ENCODE results near the gene PRKN. TPM values are rescaled to one million over a fixed set of nuclear protein-coding genes. Genes with fewer than 3 reads are reported as not detected.

The PRKN gene
- total RNA-seq, 1 donor from 2014 or later = 7.0 TPM

DNA sequence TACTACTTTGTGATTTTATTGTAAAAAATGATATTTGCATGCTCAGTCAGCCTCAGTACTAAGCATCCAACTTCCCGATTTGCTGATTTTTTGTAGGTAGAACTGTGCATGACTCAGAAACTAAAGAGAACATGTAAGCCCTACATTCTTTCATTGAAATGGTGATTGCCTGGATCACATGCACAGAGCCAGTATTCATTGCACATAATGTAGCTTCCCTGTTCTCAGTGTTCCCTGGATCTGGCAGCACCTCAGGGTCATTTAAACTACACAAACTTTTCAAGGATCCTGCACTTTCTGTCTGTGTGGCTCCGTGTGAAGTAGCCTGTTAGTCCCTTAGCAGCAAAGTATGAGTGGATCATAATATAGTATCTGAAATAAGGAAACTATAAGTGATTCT lies 1030.8 kb downstream of the PRKN start:
- H3K36me3 Mint-ChIP-seq (ENCODE audit: unreplicated experiment) = no peaks in the 10 kb centered on the region
- no peaks in the 10 kb centered on the region for H3K9me3 Mint-ChIP-seq (ENCODE audit: unreplicated experiment)
- H3K4me3 Mint-ChIP-seq (ENCODE audit: unreplicated experiment) = no peak overlapping the region
- H3K27me3 Mint-ChIP-seq (ENCODE audit: unreplicated experiment) = no peaks in the 10 kb centered on the region
- H3K27ac Mint-ChIP-seq (ENCODE audit: unreplicated experiment) = no peak overlapping the region
- TF ChIP-seq, protein P1, sequence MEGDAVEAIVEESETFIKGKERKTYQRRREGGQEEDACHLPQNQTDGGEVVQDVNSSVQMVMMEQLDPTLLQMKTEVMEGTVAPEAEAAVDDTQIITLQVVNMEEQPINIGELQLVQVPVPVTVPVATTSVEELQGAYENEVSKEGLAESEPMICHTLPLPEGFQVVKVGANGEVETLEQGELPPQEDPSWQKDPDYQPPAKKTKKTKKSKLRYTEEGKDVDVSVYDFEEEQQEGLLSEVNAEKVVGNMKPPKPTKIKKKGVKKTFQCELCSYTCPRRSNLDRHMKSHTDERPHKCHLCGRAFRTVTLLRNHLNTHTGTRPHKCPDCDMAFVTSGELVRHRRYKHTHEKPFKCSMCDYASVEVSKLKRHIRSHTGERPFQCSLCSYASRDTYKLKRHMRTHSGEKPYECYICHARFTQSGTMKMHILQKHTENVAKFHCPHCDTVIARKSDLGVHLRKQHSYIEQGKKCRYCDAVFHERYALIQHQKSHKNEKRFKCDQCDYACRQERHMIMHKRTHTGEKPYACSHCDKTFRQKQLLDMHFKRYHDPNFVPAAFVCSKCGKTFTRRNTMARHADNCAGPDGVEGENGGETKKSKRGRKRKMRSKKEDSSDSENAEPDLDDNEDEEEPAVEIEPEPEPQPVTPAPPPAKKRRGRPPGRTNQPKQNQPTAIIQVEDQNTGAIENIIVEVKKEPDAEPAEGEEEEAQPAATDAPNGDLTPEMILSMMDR (IDR thresholded peaks at IDR 0.05; ENCODE audit: partially characterized antibody, unreplicated experiment) = no peak
- no peak for DNase-seq
- H3K4me1 Mint-ChIP-seq (ENCODE audit: low read depth, unreplicated experiment) = no peaks in the 10 kb centered on the region

DNA sequence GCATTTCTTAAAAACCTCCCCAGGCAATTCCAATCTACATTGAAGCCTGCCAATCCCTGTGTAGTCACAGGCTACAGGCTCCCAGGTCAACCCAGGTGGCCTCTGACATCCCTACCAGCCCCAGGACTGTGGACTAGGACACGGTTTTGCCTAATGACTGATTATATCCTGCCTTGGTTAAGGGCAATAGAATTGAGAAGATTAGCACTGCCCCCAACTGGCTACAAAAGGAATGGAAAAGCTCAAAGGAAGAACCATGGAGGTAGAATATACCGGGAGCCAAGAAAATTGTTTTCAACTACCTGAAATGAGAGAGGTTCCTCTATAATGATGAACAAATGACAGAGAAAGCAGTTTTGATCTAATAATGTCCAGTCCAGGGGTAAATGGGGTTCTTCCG lies 1032.6 kb downstream of the PRKN start:
- Mint-ChIP-seq H3K9me3 (ENCODE audit: unreplicated experiment) (no peaks in the 10 kb centered on the region), H3K4me3 (ENCODE audit: unreplicated experiment) (no peak overlapping the region), H3K4me1 (ENCODE audit: low read depth, unreplicated experiment) (no peaks in the 10 kb centered on the region), H3K36me3 (ENCODE audit: unreplicated experiment) (no peaks in the 10 kb centered on the region), H3K27me3 (ENCODE audit: unreplicated experiment) (no peaks in the 10 kb centered on the region), H3K27ac (ENCODE audit: unreplicated experiment) (no peak overlapping the region)
- TF ChIP-seq, protein P1 (IDR thresholded peaks at IDR 0.05; ENCODE audit: partially characterized antibody, unreplicated experiment) = peak; percentile 22
- DNase-seq = no peak

DNA sequence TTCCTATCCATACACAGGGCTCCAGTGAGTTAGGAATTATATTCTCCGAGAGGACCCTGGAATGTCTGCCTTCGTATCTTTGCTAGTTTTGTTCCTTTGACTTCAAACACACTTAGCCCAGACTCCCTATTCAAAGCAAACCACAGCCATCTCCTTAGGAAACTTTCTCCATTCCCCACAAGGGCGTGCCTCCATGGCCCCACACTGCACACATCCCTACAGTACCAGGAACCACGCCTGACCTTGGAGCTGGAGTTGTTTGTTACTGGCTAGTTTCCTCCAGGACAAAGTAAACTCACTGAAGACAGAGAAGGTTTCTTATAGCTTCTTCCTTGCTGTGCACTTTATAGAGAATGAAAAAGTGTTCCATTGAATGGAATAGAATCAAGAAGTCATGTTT lies 1040.9 kb downstream of the PRKN start:
- H3K36me3 Mint-ChIP-seq (ENCODE audit: unreplicated experiment) = no peaks in the 10 kb centered on the region
- no peak overlapping the region for H3K27ac Mint-ChIP-seq (ENCODE audit: unreplicated experiment)
- H3K27me3 Mint-ChIP-seq (ENCODE audit: unreplicated experiment) = no peaks in the 10 kb centered on the region
- H3K9me3 Mint-ChIP-seq (ENCODE audit: unreplicated experiment) = no peaks in the 10 kb centered on the region
- TF ChIP-seq, protein P1 (IDR thresholded peaks at IDR 0.05; ENCODE audit: partially characterized antibody, unreplicated experiment) = no peak
- no peak overlapping the region for H3K4me3 Mint-ChIP-seq (ENCODE audit: unreplicated experiment)
- H3K4me1 Mint-ChIP-seq (ENCODE audit: low read depth, unreplicated experiment) = no peaks in the 10 kb centered on the region
- DNase-seq = no peak

DNA sequence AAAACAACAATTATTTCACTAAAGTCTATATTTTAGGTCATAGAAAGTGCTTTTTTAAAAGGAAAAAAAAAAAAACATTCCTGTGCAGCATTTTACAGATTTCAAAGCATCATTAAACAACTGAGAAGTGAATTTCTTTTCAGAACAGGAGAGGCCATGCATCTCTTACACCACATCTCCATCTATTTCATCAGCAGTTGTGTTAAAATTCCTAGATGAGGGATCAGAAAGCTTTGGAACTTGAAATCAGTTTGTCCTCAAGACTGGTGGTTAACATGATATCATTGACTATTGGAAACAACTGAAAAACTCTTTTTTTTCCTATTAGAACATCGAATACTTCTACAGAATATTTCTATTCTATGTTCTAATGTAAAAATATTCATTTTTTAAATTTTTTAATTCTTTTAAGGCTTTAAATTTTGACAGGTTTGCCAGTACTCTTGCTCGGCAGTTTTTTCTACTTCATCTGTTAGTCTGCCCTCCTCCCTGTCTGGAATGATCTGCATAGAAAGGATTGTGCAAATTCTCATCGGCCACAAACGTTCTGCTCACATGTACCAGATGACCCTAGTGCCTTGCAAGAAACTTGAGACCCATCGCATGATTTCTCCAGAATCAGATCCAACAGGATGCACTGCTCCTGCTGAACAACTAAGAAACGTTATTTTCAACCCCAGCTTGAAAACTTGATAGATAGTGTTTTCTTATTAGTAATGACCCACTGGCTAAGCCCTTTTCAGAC lies 1042.7 kb downstream of the PRKN start:
- no peaks in the 10 kb centered on the region for H3K36me3 Mint-ChIP-seq (ENCODE audit: unreplicated experiment)
- no peaks in the 10 kb centered on the region for H3K27me3 Mint-ChIP-seq (ENCODE audit: unreplicated experiment)
- no peak for DNase-seq
- H3K27ac Mint-ChIP-seq (ENCODE audit: unreplicated experiment) = no peak overlapping the region
- H3K9me3 Mint-ChIP-seq (ENCODE audit: unreplicated experiment) = no peaks in the 10 kb centered on the region
- TF ChIP-seq, protein P1 (IDR thresholded peaks at IDR 0.05; ENCODE audit: partially characterized antibody, unreplicated experiment) = no peak
- H3K4me3 Mint-ChIP-seq (ENCODE audit: unreplicated experiment) = no peak overlapping the region
- H3K4me1 Mint-ChIP-seq (ENCODE audit: low read depth, unreplicated experiment) = no peaks in the 10 kb centered on the region

DNA sequence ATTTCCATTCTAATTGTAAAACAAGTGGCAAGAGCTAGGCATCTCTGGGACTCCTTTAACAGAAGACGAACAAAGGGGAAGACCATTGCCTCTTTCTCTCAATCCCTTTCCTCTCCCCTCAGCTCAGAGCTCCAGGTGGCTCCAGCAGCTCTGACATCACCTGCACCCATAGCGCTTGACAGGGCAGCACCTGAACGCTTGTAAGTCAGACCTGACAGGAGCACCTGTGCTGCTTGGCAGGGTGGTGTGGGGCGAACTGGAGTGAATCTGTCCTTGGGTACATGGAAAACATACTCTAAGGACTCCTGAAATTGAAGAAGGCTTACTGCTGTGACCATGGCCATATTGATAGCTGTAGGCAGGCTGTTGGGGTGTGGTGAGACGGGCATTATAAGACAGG lies 1044.2 kb downstream of the PRKN start:
- Mint-ChIP-seq H3K27me3 (ENCODE audit: unreplicated experiment) (no peaks in the 10 kb centered on the region), H3K4me1 (ENCODE audit: low read depth, unreplicated experiment) (no peaks in the 10 kb centered on the region), H3K27ac (ENCODE audit: unreplicated experiment) (no peak overlapping the region), H3K9me3 (ENCODE audit: unreplicated experiment) (no peaks in the 10 kb centered on the region), H3K4me3 (ENCODE audit: unreplicated experiment) (no peak overlapping the region), H3K36me3 (ENCODE audit: unreplicated experiment) (no peaks in the 10 kb centered on the region)
- no peak for DNase-seq
- TF ChIP-seq, protein P1 (IDR thresholded peaks at IDR 0.05; ENCODE audit: partially characterized antibody, unreplicated experiment) = no peak
